MM.1S (cell line): Measurements from ENCODE around the gene CD207.

ENCODE experiments used
- DNase-seq: peaks from one replicate; pipeline ENCODE4 v3.0.0-alpha.2; 2015
- H2AFZ ChIP-seq: fragments of 300-600 bp; sonication (generic); 2 replicates; pipeline ENCODE4 v1.6.0; 2016; ENCODE audit warnings: antibody characterized with exemption, low read length
- H3F3A ChIP-seq: fragments of 300-600 bp; sonication (generic); 2 replicates; pipeline ENCODE4 v1.6.1; 2016; ENCODE audit warnings: mild to moderate bottlenecking, antibody characterized with exemption, low read length, moderate library complexity, mixed read lengths; ENCODE audit not compliant: insufficient read depth
- H3K27ac ChIP-seq: fragments of 300-600 bp; sonication (generic); 2 replicates; pipeline ENCODE4 v1.5.1; 2016; ENCODE audit warnings: mild to moderate bottlenecking, low read length
- H3K27me3 ChIP-seq: fragments of 300-600 bp; sonication (generic); replicated peaks from 2 replicates; pipeline ENCODE4 v1.6.0; 2016; ENCODE audit warnings: low read length; ENCODE audit not compliant: insufficient read depth
- H3K36me3 ChIP-seq: fragments of 300-600 bp; sonication (generic); replicated peaks from 2 replicates; pipeline ENCODE4 v1.6.1; 2016; ENCODE audit warnings: mild to moderate bottlenecking, low read length, mixed read lengths; ENCODE audit not compliant: insufficient read depth
- H3K4me1 ChIP-seq: fragments of 300-600 bp; sonication (generic); 2 replicates; pipeline ENCODE4 v1.6.1; 2016; ENCODE audit warnings: low read length, mixed read lengths
- H3K4me2 ChIP-seq: fragments of 300-600 bp; sonication (generic); 2 replicates; pipeline ENCODE4 v1.6.0; 2016; ENCODE audit warnings: low read depth, low read length
- H3K4me3 ChIP-seq: fragments of 300-600 bp; sonication (generic); 2 replicates; pipeline ENCODE4 v1.5.1; 2016; ENCODE audit warnings: low read length, mixed read lengths
- H3K79me2 ChIP-seq: fragments of 300-600 bp; sonication (generic); 2 replicates; pipeline ENCODE4 v1.6.1; 2016; ENCODE audit warnings: mixed run types, low read length, mixed read lengths
- H3K9ac ChIP-seq: fragments of 300-600 bp; sonication (generic); 2 replicates; pipeline ENCODE4 v1.6.1; 2016; ENCODE audit warnings: low read length, mixed read lengths
- H3K9me2 ChIP-seq: fragments of 300-600 bp; sonication (generic); replicated peaks from 2 replicates; pipeline ENCODE4 v1.6.1; 2016; ENCODE audit warnings: mild to moderate bottlenecking, low read length, mixed read lengths; ENCODE audit not compliant: insufficient read depth
- H3K9me3 ChIP-seq: fragments of 300-600 bp; sonication (generic); replicated peaks from 2 replicates; pipeline ENCODE4 v1.6.1; 2016; ENCODE audit warnings: mild to moderate bottlenecking, low read length, mixed read lengths; ENCODE audit not compliant: insufficient read depth
- H4K20me1 ChIP-seq: fragments of 300-600 bp; sonication (generic); 2 replicates; pipeline ENCODE4 v1.6.1; 2016; ENCODE audit warnings: mild to moderate bottlenecking, low read length, moderate library complexity, mixed read lengths; ENCODE audit not compliant: insufficient read depth
- EZH2 ChIP-seq: fragments of 300-600 bp; sonication (generic); optimal IDR thresholded peaks from 2 replicates; pipeline ENCODE3; 2017; ENCODE audit warnings: low read depth, mild to moderate bottlenecking, antibody characterized with exemption, low read length, mixed read lengths
- EZH2phosphoT487 ChIP-seq: fragments of 300-600 bp; sonication (generic); IDR thresholded peaks from 2 replicates; pipeline ENCODE4 v1.6.1; 2018; ENCODE audit warnings: antibody characterized with exemption, low read length
- TF ChIP-seq, protein P1 (sequence below): fragments of 300-600 bp; sonication (generic); IDR thresholded peaks from 2 replicates; pipeline ENCODE4 v1.5.1; 2016; ENCODE audit warnings: antibody characterized with exemption, low read length, mixed read lengths

CD207 gene

DNA sequence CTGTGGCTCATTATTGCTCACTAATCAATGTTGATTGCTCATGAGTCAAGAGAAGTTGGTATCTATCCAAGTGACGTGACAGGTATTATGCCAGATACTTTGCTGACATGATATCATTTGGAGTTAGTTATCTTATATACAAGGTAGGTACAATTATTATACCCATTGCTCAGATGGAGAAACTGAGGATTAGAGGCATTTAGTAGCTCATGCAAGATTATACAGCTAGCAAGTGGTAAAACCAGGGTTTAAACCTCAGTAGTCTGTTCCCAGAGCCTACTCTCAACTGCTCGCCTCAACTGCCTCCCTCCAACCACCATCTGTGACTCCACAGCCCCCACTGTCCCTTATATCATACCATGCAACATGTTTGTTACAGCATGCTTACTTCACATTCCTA is 51.3 kb downstream of the CD207 start:
- DNase-seq = no peak
- Histone ChIP-seq H3F3A (no peaks in the 10 kb centered on the region), H3K9me3 (no peaks in the 10 kb centered on the region), H3K9me2 (no peaks in the 10 kb centered on the region), H3K4me3 (no peak overlapping the region), H3K36me3 (no peaks in the 10 kb centered on the region), H3K4me2 (no peak overlapping the region), H3K9ac (no peak overlapping the region), H4K20me1 (no peaks in the 10 kb centered on the region), H3K79me2 (no peaks in the 10 kb centered on the region), H3K4me1 (no peaks in the 10 kb centered on the region), H3K27me3 (no peaks in the 10 kb centered on the region), H3K27ac (no peak overlapping the region), H2AFZ (no peak overlapping the region)
- TF ChIP-seq EZH2 (no peak), EZH2phosphoT487 (no peak)
- TF ChIP-seq, protein P1, sequence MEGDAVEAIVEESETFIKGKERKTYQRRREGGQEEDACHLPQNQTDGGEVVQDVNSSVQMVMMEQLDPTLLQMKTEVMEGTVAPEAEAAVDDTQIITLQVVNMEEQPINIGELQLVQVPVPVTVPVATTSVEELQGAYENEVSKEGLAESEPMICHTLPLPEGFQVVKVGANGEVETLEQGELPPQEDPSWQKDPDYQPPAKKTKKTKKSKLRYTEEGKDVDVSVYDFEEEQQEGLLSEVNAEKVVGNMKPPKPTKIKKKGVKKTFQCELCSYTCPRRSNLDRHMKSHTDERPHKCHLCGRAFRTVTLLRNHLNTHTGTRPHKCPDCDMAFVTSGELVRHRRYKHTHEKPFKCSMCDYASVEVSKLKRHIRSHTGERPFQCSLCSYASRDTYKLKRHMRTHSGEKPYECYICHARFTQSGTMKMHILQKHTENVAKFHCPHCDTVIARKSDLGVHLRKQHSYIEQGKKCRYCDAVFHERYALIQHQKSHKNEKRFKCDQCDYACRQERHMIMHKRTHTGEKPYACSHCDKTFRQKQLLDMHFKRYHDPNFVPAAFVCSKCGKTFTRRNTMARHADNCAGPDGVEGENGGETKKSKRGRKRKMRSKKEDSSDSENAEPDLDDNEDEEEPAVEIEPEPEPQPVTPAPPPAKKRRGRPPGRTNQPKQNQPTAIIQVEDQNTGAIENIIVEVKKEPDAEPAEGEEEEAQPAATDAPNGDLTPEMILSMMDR = no peak
